Activated gamma-delta T cell treated with anti-CD3 and anti-CD28 coated beads, Interleukin-2, amount 50 U/mL, for 16 hours (primary cell): ENCODE measurements around the gene COL2A1.

ENCODE experiments used
- DNase-seq: peaks from one replicate; pipeline ENCODE4 v3.0.0-alpha.2; 2020; ENCODE audit warnings: low read depth

The COL2A1 gene

DNA sequence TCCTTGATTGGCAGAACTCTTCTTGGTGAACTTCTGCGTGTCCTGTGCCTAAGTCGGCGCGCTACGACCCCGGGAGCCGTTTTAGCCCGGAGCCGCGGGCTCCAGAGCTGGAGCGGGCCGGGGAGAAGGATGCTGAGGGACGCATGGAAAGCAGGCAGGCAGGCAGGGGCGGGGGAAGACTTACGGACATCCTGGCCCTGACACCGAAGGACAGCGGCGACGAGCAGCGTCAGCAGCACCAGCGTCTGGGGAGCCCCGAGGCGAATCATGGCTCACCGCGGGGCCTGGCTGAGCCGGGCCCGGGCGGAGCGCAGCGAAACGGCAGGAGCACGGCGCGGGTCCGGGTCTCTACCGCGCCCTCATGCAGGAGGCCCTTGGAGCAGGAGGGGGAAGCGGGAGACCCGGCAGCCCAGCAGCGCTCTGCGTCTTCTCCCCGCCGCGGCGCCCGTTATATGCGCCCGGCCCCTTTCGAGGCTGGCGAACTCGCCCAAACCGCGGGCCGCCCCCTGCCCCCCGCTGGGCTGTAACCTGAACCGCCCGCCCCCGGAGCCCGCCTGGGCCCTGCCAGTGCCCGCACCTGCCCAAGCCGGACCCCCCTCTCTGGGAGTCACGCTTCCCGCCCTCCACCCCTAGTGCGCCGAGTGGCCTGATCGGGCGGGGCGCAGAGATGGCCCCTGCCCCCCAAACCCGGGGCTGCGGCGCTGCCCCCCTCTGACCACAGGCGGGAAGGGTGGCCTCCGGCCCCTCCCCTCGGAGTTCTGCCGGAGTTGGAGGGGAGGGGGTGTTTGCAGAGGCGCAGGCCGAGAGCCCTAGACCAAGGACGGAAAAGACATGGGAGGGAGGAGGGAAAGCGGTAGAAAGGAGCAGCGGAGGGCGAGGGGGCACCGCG is at the start of gene COL2A1:
Gene COL2A1 (minus strand): TSS at position 424 of the 889 bp plus-strand sequence. CDS start 155 bp downstream, at position 269.
- no peak for DNase-seq

DNA sequence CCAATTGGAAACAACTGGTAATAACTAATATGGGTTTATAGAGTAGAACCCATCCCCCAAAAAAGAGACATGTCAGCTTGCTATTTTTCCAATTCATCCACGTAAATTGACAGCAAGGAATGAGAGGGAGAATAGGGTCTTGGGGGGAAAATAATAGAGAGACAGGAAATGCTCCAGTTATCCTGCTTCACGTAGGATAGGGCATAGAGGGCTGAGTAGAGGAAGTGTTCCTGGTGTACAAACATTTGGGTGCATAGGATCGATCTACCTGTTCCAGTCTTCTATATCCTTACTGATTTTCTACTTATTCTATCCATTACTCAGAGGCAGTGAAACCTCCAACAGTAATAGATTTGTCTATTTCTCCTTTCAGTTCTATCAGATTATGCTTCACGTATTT is 49.6 kb upstream of the COL2A1 start:
- no peak for DNase-seq

DNA sequence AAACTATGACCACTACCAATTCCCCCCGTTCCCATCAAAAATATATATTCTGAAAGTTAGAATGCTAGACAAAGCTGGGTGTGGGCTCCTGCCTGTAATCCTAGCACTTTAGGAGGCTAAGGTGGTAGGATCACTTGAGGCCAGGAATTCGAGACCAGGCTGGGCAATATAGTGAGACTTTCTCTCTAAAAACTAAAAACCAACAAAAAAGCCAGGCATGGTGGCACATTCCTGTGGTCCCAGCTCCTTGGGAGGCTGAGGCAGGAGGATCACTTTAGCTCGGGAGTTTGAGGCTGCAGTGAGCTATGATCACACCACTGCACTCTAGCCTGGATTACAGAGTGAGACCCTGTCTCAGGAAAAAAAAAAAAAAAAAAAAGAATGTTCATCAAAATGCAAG is 48.8 kb upstream of the COL2A1 start:
- no peak for DNase-seq

DNA sequence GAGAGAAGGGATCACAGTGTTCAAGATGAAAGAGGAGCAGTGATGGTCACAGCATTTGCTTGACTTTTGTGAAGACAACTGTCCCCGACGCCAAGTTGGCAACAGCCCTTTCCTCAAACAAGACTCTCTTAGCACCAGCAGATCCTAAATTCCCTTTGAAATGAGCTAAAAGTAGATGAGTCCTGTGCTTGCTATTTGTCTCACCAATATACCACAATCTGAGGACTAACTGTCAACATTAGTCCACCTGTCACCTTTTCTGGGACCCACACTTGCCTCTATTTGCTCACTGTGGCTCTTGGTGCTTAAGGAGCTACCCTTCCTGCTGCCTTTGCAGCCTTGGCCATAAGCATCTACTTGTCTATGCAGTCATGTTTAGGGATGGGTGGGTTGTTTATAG is 47.4 kb upstream of the COL2A1 start:
- no peak for DNase-seq

DNA sequence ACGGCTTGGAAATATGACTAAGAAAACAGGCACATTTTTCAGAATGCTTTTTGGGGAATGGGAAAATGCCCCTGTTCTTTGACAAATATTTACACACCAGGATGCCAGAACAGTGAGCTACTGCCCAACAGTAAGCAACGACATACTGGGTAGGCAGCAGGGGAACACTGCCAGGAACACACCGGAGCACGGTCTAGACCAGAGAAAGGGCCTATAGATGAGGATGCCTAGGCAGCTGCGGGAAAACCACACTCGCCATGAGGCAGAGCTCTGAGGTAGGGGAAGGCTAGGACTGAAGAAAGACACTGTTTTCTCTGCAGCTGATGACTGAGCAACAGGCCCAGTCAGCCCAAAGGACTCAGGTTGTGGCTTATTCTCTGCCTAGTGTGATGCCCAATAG is 45.9 kb upstream of the COL2A1 start:
- DNase-seq: no peak

DNA sequence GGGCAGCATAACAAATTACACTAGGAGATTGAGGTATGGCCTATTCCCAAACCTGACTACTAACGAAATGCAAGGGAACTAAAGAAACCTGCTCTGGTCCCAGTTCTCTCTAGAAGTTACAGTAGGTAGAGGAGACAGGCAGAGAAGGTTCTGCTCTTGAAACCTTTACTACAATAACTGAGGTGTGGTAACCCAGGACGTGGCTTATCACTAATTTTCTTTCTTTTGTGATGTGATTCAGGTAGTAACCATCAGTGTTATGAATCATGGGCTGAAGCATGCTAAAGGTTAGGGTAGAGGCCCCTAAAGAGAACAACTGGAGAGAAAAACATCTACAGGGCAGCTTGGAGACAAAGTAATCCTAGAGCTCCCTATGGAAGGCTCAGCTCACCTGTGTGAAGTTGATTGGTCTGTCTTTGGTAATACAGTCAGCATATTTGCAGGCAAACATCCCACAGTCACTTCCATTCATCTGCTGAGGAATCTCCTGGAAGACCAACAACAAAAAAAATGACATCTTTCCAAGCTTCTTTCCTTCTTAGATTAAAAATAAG is 41.8 kb upstream of the COL2A1 start:
- no peak for DNase-seq

DNA sequence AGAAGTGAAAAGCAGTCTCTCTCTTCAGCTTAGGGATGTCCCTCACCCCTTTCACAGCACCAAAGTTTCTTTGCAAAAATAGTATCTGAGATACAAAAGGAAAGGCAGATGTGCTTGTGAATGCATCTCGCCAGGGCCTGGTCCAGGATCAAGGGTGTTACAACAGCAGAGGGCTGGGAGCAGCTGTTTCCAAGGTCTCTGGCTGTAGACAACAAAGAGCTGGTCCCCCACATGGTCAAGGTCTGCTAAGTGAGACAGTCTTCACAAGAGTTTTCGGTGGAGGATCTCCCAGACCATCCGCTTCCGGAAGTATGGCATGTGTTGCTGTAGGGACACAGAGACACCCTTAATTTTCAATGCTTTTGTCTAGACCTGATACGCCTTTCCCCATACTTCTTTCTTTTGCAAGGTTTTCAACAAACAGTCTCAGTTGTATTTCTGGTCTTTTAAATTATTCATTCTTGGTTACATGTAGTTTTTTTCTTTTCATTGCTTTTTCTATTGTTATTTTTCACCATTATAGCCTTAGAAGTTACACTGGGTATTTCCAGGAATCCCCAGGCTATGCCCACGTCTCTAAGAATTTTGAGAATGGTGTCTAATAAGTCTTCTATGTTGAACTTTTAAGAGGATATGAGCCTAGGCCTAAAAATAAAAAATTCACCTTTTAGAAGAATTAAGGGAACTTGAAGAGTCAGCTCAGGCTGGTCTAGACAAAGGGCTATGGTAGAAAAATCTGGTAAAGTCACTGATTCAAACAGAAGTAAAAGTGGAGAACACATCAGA is 41.0 kb upstream of the COL2A1 start:
- no peak for DNase-seq

DNA sequence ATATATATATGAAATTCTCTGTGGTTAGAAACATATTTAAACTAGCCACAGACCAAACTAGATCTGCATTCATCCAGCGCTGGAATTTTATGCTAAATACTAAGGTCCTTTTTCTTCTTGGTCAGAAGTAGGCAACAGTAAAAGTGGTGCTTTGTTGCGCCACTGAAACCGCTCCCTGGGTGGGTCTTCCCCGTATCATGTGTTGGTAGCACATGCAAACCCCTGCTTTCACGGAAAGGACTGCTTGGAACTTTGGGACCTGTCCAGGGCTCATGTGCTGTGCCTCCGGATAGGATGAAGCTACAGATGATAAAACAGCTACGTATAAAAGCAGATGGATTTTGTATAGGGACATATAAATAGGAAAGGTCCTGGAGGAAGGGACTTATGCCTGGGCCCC is 40.1 kb upstream of the COL2A1 start:
- DNase-seq: no peak

DNA sequence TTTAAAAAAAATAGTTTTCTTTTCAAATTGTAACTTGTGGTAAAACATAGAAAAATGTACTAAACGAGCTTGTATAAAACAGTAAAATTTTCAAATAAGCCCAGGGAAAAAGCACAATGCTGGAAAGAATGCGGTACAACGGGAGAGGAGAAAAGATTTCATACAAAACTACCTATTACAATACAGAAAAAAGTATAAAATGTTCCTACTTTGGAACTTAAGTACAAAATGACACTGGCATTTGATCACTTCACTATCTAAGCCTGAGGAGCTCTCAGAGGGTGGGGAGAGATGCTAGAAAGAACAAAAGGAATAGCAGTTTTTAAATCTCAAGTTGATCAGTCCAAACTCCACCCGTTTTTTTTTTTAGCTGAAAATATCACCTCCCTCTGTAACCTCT is 39.5 kb upstream of the COL2A1 start:
- DNase-seq: no peak

DNA sequence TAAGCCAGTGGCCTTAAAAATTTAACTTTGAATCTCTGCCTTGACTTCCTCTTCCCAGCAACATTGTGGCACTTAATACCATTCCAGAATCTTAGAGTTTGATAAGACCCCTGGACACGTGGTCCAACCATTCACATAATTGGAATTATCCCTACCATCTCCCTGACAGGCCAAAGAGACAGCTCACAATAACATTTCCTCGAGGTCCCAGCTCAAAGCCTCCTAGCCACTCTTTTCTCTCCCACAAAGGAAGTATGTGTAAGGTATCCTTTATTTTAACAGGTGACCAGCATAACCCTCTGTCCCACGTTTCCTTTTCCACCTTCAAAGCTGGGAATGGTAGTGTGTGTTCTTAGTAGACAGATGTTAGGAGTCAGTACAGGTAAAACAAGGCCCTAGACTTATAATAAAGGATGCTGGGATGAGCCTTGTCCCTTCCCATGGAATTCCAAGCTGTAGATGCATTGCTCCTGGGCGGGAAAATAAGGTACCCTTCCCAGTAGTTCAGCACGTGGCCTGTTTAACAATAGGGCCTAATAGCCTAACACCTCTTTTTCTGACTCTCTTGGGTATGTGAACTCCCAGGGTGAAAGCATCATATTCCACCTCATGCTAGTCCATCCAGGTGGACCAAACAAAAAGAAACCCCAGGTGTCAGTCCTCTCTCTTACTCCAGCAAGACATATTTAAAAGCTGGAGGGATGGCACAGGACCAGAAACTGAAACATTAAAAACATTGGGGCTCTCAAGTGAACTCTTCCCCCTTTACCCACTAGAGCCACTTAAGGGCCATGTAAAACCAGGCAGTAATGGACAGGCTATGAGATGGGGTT is 37.5 kb upstream of the COL2A1 start:
- no peak for DNase-seq

DNA sequence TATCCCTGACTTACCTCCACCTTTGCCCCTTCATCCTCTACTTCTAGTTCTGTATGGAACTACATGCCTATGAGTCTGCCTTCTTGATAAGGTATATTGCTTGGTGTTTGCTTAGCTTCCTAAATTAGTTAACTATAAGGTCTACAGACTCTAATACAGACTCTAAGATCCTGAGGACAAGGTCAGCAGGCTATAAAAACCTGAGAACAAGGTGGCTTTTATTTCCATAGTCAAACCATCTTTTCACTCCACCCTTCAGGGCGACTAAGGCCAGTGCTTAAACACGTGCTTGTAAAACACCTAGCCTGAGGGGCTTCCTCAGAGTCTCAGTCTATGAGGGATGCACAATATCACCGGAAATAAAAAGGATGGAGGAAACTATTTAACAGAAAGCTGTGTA is 36.1 kb upstream of the COL2A1 start:
- DNase-seq: no peak

DNA sequence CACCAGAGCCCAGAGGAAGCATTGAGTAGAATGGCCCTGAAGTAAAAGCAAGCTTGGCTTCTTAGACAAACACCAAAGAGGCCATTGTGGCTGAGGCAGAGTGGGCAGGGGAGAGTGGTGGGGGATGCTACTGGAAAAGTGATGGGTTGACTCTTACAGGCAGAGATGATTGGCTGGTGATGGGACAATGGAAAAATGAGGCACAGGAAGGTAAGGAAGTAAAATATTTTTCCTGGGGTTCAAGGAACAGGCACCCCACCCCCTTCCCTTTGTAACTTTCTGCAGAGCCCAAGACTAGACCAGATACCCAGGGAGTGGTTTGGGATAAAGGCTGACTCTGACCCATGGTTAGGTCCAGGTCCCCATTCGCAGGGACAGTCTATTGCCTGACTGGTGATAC is 34.9 kb upstream of the COL2A1 start:
- no peak for DNase-seq

DNA sequence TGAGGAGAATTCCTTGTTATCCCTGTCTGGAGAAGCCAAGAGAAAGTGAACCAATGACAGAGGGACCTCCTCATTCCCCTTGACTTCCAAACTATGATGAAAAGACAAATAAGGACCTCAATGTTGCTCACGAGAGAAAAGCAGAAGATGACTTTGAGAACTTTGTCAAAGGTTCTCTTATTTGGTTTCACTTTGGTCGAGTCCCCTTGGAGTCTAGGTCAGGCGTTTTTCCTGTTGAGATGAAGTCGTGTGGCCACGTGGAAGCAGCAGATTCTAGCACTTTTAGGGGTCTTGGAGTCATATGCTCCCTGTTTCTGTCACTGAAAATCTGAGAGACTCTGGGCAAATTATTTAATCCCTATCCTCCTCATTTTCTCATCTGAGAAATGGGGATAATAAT is 33.8 kb upstream of the COL2A1 start:
- no peak for DNase-seq

DNA sequence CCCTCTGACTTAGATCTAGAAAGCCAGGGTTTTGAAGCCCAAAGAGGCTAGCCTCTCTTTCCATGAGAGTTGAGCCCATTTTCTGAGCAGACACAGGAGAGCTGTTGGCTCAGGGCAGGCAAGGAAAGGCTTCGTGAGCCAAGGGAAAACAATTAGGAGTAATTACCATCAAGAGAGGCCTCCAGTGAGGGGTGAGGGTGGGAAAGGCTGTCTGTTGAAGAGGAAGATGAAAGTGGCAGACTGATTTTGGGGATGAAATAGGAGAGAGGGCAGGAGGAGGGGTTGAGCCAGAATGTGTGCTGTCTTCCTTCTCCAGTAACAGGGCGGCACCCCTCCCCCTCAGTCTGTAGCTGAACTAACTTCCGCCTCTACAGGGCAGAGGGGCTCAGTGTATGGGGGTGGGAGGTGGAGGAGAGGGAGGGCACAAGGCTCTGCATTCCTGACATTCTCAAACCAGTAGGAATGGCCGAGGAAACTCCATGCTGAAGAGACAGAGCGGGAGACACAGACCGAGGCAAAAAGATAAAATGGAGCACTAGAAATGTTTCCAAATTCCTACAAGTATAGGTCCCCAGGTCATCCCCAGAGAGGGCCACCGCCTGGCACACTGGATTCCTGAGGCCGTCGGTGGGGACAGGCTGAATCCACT is 33.1 kb upstream of the COL2A1 start:
- no peak for DNase-seq

DNA sequence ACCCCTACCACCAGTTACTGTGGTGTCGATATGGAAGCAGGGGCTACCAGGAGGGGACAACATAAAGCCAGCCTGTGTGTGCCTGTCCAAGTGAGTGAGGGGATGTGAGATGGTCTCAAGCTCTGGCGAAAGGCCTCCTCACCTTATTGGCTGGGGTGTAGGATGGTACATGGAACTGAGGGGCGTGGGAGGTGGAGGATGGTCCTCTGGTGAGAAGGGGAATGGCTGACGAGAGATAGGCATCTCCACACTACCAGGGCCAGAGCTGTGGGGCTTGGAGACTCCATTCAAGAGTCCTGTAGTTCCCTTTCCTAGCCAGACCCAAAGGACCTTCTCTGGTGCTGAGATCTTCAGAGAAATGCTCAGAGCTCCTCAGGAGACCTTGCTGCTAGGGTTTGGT is 32.5 kb upstream of the COL2A1 start:
- DNase-seq: no peak

DNA sequence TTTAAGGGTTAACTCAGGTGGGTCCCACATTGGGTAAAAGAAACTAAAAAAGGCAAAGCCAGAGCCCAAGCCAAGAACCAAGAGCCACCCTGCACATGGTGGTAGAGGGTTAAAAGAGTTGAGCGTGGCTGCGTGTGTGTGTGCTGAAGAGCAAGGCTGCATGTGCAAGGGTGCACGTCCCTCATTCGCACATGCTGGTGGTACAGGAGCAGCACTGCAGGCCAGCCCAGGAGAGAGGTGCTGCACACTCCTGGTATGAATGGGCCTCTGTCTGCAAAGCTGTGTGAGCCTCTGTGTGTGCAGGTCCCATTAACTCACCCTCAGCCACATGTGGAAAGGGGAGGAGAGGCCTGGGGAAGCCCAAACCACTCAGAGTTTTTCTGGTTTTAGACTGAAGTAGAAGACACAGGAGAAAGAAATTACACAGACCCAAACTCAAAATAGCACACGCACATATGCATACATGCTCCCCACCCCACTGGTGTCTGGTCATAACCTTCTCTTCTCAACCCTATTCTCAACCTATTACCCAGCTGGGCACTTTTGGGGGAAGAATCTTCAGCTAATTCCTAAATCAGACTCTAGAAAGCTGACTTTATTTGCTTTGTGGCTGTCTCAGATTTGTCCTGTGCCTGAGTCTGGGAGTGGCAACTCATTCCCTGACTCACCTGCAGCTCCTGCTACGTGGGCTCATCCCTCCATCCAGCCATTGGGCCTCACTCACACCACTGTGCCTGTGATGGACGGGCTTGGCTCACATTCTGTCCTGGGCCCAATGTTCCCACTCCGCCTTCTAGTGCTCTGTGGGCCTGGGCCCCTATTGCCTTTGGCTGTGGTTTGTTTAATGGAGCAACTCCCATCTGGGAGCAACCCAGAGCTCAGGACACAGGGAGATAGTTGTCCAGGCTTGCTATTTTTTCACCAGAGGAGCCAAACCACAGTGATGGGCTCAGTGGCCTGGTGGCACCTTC is 30.8 kb upstream of the COL2A1 start:
- DNase-seq: no peak

DNA sequence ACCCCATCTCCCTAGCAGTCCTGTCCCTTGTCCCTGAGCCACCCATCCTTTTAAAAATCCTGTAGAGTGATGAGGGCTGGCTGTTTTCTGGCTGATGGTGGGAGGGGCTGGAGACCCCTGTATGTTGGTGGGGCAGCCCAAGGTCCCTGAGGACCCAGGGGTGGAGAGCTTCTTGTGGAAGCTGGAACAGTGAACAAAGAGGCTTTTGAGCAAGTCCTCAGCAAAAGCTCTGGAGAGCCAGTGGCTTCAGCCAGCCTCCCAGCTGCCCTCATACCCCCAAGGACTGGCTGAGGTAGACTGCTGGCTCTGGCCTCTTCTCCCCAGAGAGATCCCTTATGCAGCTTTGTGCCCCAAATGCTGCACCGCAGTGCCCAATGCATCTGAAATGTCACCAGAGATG is 29.2 kb upstream of the COL2A1 start:
- DNase-seq: no peak

DNA sequence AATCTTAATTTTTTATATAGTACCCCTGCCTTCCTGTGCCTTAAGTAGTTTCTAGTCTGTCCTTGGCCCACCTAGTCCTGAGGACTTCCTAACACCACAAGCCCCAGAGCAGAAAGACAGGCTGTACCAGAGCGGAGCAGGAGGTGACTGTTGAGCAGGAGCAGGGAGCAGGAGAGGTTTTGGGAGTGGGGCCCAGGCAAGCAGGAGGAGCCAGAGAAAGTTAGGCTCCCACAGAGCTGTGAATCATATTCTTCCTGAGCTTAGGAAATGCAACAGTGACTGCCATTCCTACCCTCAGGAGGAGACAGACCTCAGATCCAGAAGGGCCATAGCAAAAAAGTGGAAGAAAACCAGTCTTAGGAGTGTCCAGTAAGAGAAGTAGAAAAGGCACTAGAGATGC is 28.3 kb upstream of the COL2A1 start:
- DNase-seq: no peak

DNA sequence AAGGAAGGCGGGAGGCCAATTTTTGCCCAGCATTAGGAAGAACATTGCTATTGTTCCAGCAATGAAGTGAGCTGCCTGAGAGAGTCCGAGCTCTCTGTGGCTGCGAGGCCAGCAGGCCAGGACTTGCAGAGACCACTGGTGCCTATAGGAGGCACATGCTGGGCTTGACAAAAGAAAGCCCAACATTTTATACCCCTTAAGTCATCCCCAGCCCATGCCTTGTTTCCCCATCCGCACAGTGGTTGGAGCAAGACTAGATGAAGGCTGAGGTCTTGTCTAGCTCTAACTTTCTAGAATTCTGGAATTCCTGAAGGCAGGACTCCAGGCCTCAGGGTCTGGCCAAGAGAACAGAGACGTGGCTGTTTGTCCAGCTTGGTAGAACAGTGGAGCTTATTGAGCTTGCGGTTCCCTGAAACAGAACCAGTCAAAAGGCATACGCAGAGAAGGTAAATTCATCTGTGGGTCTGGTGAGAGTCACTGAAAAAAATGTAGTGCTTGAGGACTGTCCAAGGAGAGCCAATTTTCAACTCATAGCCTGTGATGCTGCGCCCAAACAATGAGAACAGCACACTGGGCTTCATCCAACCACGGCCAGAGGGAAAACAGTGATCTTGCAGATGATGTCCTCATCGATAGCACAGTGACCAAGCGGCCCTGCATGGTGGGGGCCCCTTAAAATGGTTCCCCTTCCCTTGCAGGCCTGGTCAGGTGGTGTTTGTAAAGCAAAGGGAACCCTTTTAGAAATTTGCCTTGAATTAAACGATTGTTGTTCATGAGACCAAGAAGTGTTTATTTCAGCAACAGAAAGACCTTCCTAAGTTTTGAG is 27.1 kb upstream of the COL2A1 start:
- DNase-seq: no peak
